Gastroesophageal sphincter (tissue), 3 donors: ENCODE results near the gene U2AF2.

Experiments used
- EP300 ChIP-seq: sonication (generic); formaldehyde crosslinking; IDR thresholded peaks from one replicate; pipeline ENCODE4 v1.6.1; 2017; ENCODE audit warnings: antibody characterized with exemption, mild to moderate bottlenecking
- POLR2A ChIP-seq, 2 donors: fragments of 450-650 bp; IDR thresholded peaks; one replicate each; pipeline ENCODE4 v1.6.1; 2017; ENCODE audit warnings: antibody characterized with exemption in 2 of 2, mild to moderate bottlenecking in 2 of 2, moderate library complexity in 1 of 2
- TF ChIP-seq, protein P1 (sequence below), 4 experiments: fragments of 200-600 bp in 2 of 4; fragments of 450-650 bp in 2 of 4; sonication (generic) in 1 of 4; IDR thresholded peaks; one replicate each; pipeline ENCODE4 v1.5.1; 2017 to 2019; ENCODE audit warnings: antibody characterized with exemption in 4 of 4, mild to moderate bottlenecking in 2 of 4, moderate library complexity in 2 of 4

DNA sequence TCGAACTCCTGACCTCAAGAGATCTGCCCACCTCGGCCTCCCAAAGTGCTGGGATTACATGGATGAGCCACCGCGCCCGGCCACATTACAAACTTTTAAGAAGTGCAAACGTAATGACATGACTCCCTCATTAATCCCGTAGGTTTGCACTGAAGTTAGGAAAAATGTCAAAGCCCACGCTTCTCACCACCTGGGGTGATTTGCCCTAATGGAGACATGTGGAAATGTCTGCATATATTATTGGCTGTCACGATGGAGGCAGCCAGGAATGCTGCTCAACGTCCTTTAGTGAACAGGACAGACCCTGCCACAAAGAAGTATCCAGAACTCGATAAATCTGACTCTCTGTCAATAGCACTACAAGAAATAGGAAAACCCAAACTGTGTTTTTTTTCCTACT, 62.4 kb downstream of the U2AF2 start:
- TF ChIP-seq, protein P1, sequence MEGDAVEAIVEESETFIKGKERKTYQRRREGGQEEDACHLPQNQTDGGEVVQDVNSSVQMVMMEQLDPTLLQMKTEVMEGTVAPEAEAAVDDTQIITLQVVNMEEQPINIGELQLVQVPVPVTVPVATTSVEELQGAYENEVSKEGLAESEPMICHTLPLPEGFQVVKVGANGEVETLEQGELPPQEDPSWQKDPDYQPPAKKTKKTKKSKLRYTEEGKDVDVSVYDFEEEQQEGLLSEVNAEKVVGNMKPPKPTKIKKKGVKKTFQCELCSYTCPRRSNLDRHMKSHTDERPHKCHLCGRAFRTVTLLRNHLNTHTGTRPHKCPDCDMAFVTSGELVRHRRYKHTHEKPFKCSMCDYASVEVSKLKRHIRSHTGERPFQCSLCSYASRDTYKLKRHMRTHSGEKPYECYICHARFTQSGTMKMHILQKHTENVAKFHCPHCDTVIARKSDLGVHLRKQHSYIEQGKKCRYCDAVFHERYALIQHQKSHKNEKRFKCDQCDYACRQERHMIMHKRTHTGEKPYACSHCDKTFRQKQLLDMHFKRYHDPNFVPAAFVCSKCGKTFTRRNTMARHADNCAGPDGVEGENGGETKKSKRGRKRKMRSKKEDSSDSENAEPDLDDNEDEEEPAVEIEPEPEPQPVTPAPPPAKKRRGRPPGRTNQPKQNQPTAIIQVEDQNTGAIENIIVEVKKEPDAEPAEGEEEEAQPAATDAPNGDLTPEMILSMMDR (IDR thresholded peaks at IDR 0.05) = no peak
- TF ChIP-seq POLR2A (IDR thresholded peaks at IDR 0.05) (no peak), EP300 (no peak)
